Chondrocyte (in vitro differentiated cells): ENCODE measurements around the gene TMTC1. TPM values are rescaled to one million over a fixed set of nuclear protein-coding genes. Genes with fewer than 3 reads are reported as not detected.

Source experiments
- DNase-seq: peaks from one replicate; pipeline ENCODE4 v3.0.0; 2021; ENCODE audit warnings: mixed read lengths, low spot score
- H3K27ac Mint-ChIP-seq: one replicate; pipeline ENCODE4 v1.8.0; 2021; ENCODE audit warnings: mild to moderate bottlenecking, moderate library complexity, mixed read lengths; ENCODE audit not compliant: unreplicated experiment
- H3K27me3 Mint-ChIP-seq: 2 replicates; pipeline ENCODE4 v1.8.0; 2021; ENCODE audit warnings: low read depth, mixed read lengths
- H3K36me3 Mint-ChIP-seq: 2 replicates; pipeline ENCODE4 v1.8.0; 2021; ENCODE audit warnings: low read depth, mixed read lengths
- H3K4me1 Mint-ChIP-seq: 2 replicates; pipeline ENCODE4 v1.8.0; 2021; ENCODE audit warnings: low read depth, mild to moderate bottlenecking, mixed read lengths
- H3K4me3 Mint-ChIP-seq: one replicate; pipeline ENCODE4 v1.8.0; 2021; ENCODE audit warnings: mild to moderate bottlenecking, moderate library complexity, mixed read lengths; ENCODE audit not compliant: unreplicated experiment
- H3K9me3 Mint-ChIP-seq: 2 replicates; pipeline ENCODE4 v1.8.0; 2021; ENCODE audit warnings: low read depth, mixed read lengths
- CTCF ChIP-seq: fragments of 200-600 bp; sonication (generic); IDR thresholded peaks from 2 replicates; pipeline ENCODE4 v1.5.0; 2021; ENCODE audit warnings: antibody characterized with exemption, mild to moderate bottlenecking, moderate library complexity
- total RNA-seq: library from RNA; stranded (reverse); gene quantifications from 3 replicates; pipeline ENCODE4 v1.2.1, GENCODE V29; 2021

The TMTC1 gene
- total RNA-seq, 1 donor from 2014 or later = 25.2 TPM

- Mint-ChIP-seq H3K36me3 (peaks cover 4% of the 10 kb centered on the region), H3K9me3 (no peaks in the 10 kb centered on the region), H3K4me3 (no peak overlapping the region), H3K27ac (no peak overlapping the region), H3K27me3 (no peaks in the 10 kb centered on the region), H3K4me1 (peaks cover 25% of the 10 kb centered on the region)
- DNase-seq = no peak
- no peak for TF ChIP-seq CTCF
Observed at GRCh38 chr12:29769162-29769858, 14.4 kb downstream of the TMTC1 start.

- peaks cover 4% of the 10 kb centered on the region for H3K36me3 Mint-ChIP-seq
- H3K9me3 Mint-ChIP-seq = no peaks in the 10 kb centered on the region
- H3K4me3 Mint-ChIP-seq = no peak overlapping the region
- no peak for TF ChIP-seq CTCF
- H3K4me1 Mint-ChIP-seq = peaks cover 25% of the 10 kb centered on the region
- no peaks in the 10 kb centered on the region for H3K27me3 Mint-ChIP-seq
- no peak for DNase-seq
- no peak overlapping the region for H3K27ac Mint-ChIP-seq
Observed at GRCh38 chr12:29768372-29768771, 15.4 kb downstream of the TMTC1 start.

DNA sequence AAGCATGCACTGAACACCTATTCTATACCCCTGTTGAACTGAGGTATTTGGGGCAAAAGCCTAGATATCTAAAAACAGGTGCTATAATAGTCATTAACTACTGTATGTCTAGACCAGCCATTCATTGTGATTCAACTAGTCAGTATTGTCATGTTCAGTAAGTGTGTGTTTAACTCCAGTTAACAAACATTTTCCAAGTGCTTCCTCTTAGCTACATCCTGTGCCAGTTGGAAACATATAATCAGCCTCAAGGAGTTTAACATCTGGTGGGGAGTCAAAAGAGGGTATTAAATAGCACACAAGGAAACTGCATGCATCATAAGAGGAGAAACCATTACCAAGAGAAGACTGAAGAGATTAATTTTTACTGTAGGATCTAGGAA is 20.4 kb downstream of the TMTC1 start:
- H3K4me3 Mint-ChIP-seq = no peak overlapping the region
- TF ChIP-seq CTCF = no peak
- H3K9me3 Mint-ChIP-seq = no peaks in the 10 kb centered on the region
- no peak overlapping the region for H3K27ac Mint-ChIP-seq
- no peaks in the 10 kb centered on the region for H3K27me3 Mint-ChIP-seq
- H3K36me3 Mint-ChIP-seq = peaks cover 7% of the 10 kb centered on the region
- H3K4me1 Mint-ChIP-seq = peaks cover 2% of the 10 kb centered on the region
- DNase-seq = no peak

DNA sequence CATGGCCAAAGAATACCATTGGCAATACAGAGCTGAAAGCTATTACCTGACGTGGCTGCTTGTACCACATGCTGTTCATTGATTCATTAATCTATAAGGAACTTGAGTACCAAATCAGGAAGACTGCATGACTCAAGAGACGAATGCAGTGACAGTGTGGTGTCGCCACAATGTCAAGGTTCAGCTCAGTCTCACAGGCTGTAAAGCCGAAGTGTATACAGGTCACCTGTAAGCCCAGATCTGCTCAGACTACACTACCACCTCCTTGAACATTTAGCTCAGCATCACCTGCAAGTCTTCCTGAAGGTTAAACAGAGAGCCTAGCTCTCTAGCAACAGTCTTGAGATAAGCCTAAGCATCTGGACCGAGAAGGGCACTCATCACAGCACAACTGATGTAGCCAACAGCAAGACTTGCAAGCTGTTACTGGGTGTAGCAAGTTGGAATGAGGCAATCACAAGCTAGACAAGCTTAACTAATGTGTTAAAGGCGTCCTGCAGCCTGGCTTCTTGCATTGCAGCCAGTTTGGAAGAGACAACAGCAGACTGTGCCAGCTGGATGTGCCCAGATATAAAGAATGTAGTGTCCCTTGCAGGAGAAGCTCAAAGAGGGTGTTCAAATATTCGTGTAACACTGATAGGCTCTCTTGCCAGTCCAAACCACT is 21.0 kb downstream of the TMTC1 start:
- Mint-ChIP-seq H3K27me3 (no peaks in the 10 kb centered on the region), H3K4me1 (peaks cover under 1% of the 10 kb centered on the region), H3K27ac (no peak overlapping the region), H3K9me3 (peaks cover under 1% of the 10 kb centered on the region), H3K36me3 (peaks cover 10% of the 10 kb centered on the region), H3K4me3 (no peak overlapping the region)
- no peak for TF ChIP-seq CTCF
- DNase-seq = no peak

DNA sequence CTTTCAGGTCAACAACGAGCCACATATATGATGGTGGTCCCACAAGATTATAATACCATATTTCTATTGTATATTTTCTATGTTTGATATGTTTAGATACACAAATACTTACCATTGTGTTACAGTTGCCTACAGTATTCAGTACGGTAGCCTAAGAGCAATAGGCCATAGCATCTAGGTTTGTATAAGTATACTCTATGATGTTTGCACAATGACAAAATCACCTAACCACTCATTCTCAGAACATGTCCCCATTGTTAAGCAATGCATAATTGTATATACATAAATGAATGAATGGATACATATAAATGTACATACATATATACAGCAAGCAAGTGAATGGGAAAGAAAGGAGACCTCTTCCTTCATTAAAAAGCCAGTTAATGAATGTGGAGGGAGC is 23.8 kb downstream of the TMTC1 start:
- Mint-ChIP-seq H3K27me3 (no peaks in the 10 kb centered on the region), H3K9me3 (peaks cover 4% of the 10 kb centered on the region), H3K27ac (no peak overlapping the region), H3K36me3 (peaks cover 12% of the 10 kb centered on the region), H3K4me1 (peaks cover 15% of the 10 kb centered on the region), H3K4me3 (no peak overlapping the region)
- DNase-seq = no peak
- TF ChIP-seq CTCF = no peak
